DND-41 (cell line): Measurements from ENCODE around the gene PPP1R15B.
"Not testable (repeated sequence)": the region's sequence is repeated elsewhere in the genome, so short reads cannot be mapped to it uniquely, and the experiment has no call there.

Experiments
- CTCF ChIP-seq: IDR thresholded peaks from 2 replicates; pipeline ENCODE4 v1.5.1; 2012; ENCODE audit warnings: borderline replicate concordance, low read length, moderate library complexity, mild to moderate bottlenecking; ENCODE audit not compliant: poor library complexity, severe bottlenecking; ENCODE audit errors: extremely low read depth
- EZH2 ChIP-seq: IDR thresholded peaks from 3 replicates; pipeline ENCODE4 v1.6.1; 2012; ENCODE audit warnings: borderline replicate concordance, low read depth, mild to moderate bottlenecking, moderate library complexity, low read length, inconsistent platforms; ENCODE audit not compliant: severe bottlenecking

- not testable (repeated sequence) for TF ChIP-seq CTCF, EZH2
These were observed 10.6 kb upstream of the PPP1R15B start for GRCh38 chr1:204422061-204422705.
